ENCODE results near the gene TGFA.

TGFA gene

GRCh38 chr2:70473101-70473722, 80.4 kb downstream of the TGFA start:
- Histone ChIP-seq H3F3A (ENCODE audit: insufficient read depth, low read length) (no peaks in the 10 kb centered on the region), H3K9ac (ENCODE audit: low read length) (no peak overlapping the region), H3K4me1 (ENCODE audit: insufficient read depth, low read length, severe bottlenecking) (no peaks in the 10 kb centered on the region), H4K20me1 (ENCODE audit: insufficient read depth, low read length) (no peaks in the 10 kb centered on the region), H3K9me3 (ENCODE audit: low read length) (no peaks in the 10 kb centered on the region), H3K36me3 (ENCODE audit: insufficient read depth, low read length) (no peaks in the 10 kb centered on the region), H3K4me2 (ENCODE audit: low read length) (no peak overlapping the region), H3K79me2 (ENCODE audit: insufficient read depth, low read length) (no peaks in the 10 kb centered on the region), H2AFZ (ENCODE audit: low read length) (no peak overlapping the region), H3K27me3 (ENCODE audit: insufficient read depth, low read length) (peaks cover 3% of the 10 kb centered on the region; the same call in 1 of the 2 replicates), H3K27ac (ENCODE audit: low read depth, low read length, poor library complexity, severe bottlenecking) (no peak overlapping the region), H3K4me3 (ENCODE audit: low read depth, low read length, poor library complexity, severe bottlenecking) (no peak overlapping the region), H3K9me2 (ENCODE audit: low read depth, low read length) (no peaks in the 10 kb centered on the region)
- TF ChIP-seq EZH2 (IDR thresholded peaks at IDR 0.05; ENCODE audit: borderline replicate concordance, low read length) (no peak), CTCF (IDR thresholded peaks at IDR 0.05; ENCODE audit: low read length) (no peak)

DNA sequence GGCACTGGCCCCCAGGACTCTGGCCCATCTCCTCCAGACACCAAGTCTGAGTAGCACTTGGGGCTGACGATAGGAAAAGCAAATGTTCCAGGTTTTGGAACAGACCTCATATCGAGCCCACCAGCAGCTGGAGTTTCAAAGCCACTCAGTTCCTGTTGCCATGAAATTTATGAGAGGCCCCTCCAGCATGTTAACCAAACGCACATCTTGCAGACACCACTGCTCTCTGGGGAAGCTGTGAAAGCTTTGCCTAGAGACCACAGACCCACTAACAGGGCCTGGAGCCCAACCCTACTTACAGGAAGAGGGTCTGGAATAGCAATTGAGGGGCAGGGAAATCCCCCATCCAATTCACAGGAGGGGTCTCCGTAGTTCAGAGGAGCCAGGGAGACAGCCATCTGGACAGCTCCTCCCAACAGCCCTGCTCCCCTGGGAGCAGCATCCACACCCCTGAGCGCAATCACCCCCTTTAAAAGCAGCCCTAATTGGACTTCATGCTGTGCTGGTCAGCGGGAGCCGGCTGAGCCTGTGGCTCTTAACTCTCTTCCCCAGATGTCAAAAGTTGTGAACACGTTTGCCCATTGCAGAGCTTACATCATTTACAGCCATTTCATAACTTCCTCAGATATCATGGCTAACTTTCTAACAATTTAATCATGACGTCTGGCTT, 81.3 kb downstream of the TGFA start:
- Histone ChIP-seq H3K9ac (ENCODE audit: low read length) (no peak overlapping the region), H3K9me2 (ENCODE audit: low read depth, low read length) (no peaks in the 10 kb centered on the region), H4K20me1 (ENCODE audit: insufficient read depth, low read length) (no peaks in the 10 kb centered on the region), H3K36me3 (ENCODE audit: insufficient read depth, low read length) (no peaks in the 10 kb centered on the region), H3K4me3 (ENCODE audit: low read depth, low read length, poor library complexity, severe bottlenecking) (no peak overlapping the region), H3K4me1 (ENCODE audit: insufficient read depth, low read length, severe bottlenecking) (no peaks in the 10 kb centered on the region), H3K27ac (ENCODE audit: low read depth, low read length, poor library complexity, severe bottlenecking) (no peak overlapping the region), H3K9me3 (ENCODE audit: low read length) (no peaks in the 10 kb centered on the region), H3K79me2 (ENCODE audit: insufficient read depth, low read length) (no peaks in the 10 kb centered on the region), H3K4me2 (ENCODE audit: low read length) (no peak overlapping the region), H2AFZ (ENCODE audit: low read length) (no peak overlapping the region), H3F3A (ENCODE audit: insufficient read depth, low read length) (no peaks in the 10 kb centered on the region), H3K27me3 (ENCODE audit: insufficient read depth, low read length) (peaks cover 3% of the 10 kb centered on the region; the same call in 1 of the 2 replicates)
- TF ChIP-seq CTCF (IDR thresholded peaks at IDR 0.05; ENCODE audit: low read length) (no peak), EZH2 (IDR thresholded peaks at IDR 0.05; ENCODE audit: borderline replicate concordance, low read length) (no peak)

DNA sequence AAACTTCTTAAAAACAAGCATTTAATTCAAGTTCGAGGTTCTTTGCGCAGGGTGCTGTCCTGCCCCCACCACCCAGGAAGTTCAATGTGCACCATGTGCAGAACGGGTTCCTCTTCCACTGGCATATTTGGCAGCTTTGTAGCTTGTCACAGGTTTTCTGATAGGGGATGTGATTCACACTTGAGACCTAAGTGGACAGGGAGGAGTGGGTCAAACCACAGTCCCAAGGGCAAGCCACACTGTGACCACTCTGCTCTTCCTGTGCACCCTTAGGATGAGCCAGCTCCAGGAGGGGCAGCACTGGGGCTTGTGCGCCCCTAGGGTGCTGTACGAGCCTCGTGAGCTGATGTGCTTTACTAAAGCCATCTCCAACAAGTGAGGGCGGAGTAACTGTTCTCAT, 82.5 kb downstream of the TGFA start:
- no peaks in the 10 kb centered on the region for H3K36me3 ChIP-seq (ENCODE audit: insufficient read depth, low read length)
- no peak overlapping the region for H3K4me2 ChIP-seq (ENCODE audit: low read length)
- no peaks in the 10 kb centered on the region for H3K9me3 ChIP-seq (ENCODE audit: low read length)
- peaks cover 3% of the 10 kb centered on the region; the same call in 1 of the 2 replicates for H3K27me3 ChIP-seq (ENCODE audit: insufficient read depth, low read length)
- H3K4me1 ChIP-seq (ENCODE audit: insufficient read depth, low read length, severe bottlenecking) = no peaks in the 10 kb centered on the region
- TF ChIP-seq CTCF (IDR thresholded peaks at IDR 0.05; ENCODE audit: low read length) (no peak), EZH2 (IDR thresholded peaks at IDR 0.05; ENCODE audit: borderline replicate concordance, low read length) (no peak)
- no peak overlapping the region for H2AFZ ChIP-seq (ENCODE audit: low read length)
- no peak overlapping the region for H3K9ac ChIP-seq (ENCODE audit: low read length)
- no peak overlapping the region for H3K4me3 ChIP-seq (ENCODE audit: low read depth, low read length, poor library complexity, severe bottlenecking)
- no peaks in the 10 kb centered on the region for H3F3A ChIP-seq (ENCODE audit: insufficient read depth, low read length)
- H3K79me2 ChIP-seq (ENCODE audit: insufficient read depth, low read length) = no peaks in the 10 kb centered on the region
- H4K20me1 ChIP-seq (ENCODE audit: insufficient read depth, low read length) = no peaks in the 10 kb centered on the region
- no peak overlapping the region for H3K27ac ChIP-seq (ENCODE audit: low read depth, low read length, poor library complexity, severe bottlenecking)
- H3K9me2 ChIP-seq (ENCODE audit: low read depth, low read length) = no peaks in the 10 kb centered on the region

Measured in OCI-LY1 (cell line).